Bronchus fibroblast of lung (primary cell): ENCODE measurements around the gene INKA2. TPM values are rescaled to one million over a fixed set of nuclear protein-coding genes. Genes with fewer than 3 reads are reported as not detected.

Source experiments
- total RNA-seq: library from RNA; depleted of rRNA; stranded (reverse); fragments of >200 nt; gene quantifications from 2 replicates; pipeline ENCODE4 v1.2.3, GENCODE V29; 2015

INKA2 gene
- total RNA-seq, result 1.3 and 1.5 TPM in 2 replicates

GRCh38 chr1:111739194-111739924 lies at the start of gene INKA2:
Gene INKA2, minus strand, starts transcription at chr1:111739395. Its CDS starts 153 bp downstream, at chr1:111739242.

GRCh38 chr1:111755331-111756123 lies 16.3 kb upstream of the INKA2 start, which contains the start of gene DDX20:
Gene DDX20, plus strand, starts transcription at chr1:111755901. Its CDS starts 24 bp downstream, at chr1:111755925.

Other genes starting within 250 kb of the INKA2 start
- not detected in 2 replicates for gene ADORA3, start 235.8 kb downstream of the INKA2 start, total RNA-seq
- gene TMIGD3, start 235.8 kb downstream of the INKA2 start, total RNA-seq, result 0.34 TPM in 1 of 2 replicates, not detected in the other
- gene RAP1A, start 119.6 kb downstream of the INKA2 start, total RNA-seq, result 17.7 and 19.8 TPM in 2 replicates
- 12.6 and 12.9 TPM in 2 replicates for gene DDX20, start 16.5 kb upstream of the INKA2 start, total RNA-seq